ENCODE measurements around the gene CXCL9. TPM values are rescaled to one million over a fixed set of nuclear protein-coding genes. Genes with fewer than 3 reads are reported as not detected.
A peak's percentile ranks its signal among the peaks of the same experiment; 100 is the strongest.

The CXCL9 gene
- total RNA-seq, 4 donors from 2014 or later, result 0.35 to 5.0 (median 0.94) TPM; not detected in 1

DNA sequence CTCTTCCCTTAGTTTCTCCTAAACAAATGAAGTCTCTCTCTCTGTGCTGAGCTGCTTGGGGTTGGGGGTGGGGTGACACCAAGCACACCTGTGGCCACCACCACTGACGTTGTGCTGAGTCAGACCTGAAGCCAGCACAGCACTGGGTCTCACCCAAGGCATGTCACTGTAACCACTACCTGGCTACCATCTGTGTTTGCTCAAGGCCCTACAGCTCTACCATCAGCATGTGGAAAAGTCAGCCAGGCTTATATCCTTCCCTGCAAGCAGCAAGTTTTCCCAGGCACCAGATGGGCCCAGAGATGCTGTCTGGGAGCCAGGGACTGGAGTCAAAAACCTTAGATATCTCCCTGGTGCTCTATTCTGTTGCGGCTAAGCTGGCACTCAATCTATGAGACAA, 9.1 kb upstream of the CXCL9 start:
- Histone ChIP-seq H3K27me3 (no peaks in the 10 kb centered on the region), H3K27ac (no peak overlapping the region)
- peak in 1 of 3 donors; percentile 53 for DNase-seq

DNA sequence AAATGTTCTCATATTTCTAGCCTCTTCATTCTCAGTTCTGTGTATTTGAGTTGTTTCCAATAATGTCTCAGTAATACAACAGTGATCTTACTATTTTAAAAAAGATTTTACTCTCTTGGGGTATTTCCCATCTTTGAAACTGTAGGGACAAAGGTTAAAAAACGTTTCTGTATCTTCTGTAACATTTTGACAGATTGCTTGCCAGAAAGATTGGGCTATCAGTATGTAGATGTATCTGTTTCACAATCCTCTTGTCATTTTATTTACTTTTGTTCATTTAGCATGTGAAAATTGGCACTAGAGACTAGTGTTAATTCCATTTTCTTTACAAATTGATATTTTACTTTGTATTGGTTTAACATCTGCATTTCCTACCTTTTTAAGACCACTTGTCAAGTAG, 6.2 kb upstream of the CXCL9 start:
- Histone ChIP-seq H3K27me3 (no peaks in the 10 kb centered on the region), H3K4me1 (peaks cover 0 to 14% (median 0%) of the 10 kb centered on the region in 4 donors), H3K27ac (no peak overlapping the region), H3K36me3 (no peaks in the 10 kb centered on the region), H3K4me3 (no peak overlapping the region), H3K9me3 (no peaks in the 10 kb centered on the region)
- TF ChIP-seq, protein P1, sequence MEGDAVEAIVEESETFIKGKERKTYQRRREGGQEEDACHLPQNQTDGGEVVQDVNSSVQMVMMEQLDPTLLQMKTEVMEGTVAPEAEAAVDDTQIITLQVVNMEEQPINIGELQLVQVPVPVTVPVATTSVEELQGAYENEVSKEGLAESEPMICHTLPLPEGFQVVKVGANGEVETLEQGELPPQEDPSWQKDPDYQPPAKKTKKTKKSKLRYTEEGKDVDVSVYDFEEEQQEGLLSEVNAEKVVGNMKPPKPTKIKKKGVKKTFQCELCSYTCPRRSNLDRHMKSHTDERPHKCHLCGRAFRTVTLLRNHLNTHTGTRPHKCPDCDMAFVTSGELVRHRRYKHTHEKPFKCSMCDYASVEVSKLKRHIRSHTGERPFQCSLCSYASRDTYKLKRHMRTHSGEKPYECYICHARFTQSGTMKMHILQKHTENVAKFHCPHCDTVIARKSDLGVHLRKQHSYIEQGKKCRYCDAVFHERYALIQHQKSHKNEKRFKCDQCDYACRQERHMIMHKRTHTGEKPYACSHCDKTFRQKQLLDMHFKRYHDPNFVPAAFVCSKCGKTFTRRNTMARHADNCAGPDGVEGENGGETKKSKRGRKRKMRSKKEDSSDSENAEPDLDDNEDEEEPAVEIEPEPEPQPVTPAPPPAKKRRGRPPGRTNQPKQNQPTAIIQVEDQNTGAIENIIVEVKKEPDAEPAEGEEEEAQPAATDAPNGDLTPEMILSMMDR (IDR thresholded peaks at IDR 0.05), result no peak
- DNase-seq, result no peak

More for the DNA sequence above, 9.1 kb upstream of the CXCL9 start:
- Histone ChIP-seq H3K36me3 (no peaks in the 10 kb centered on the region), H3K4me1 (peaks cover 0 to 14% (median 0%) of the 10 kb centered on the region in 4 donors), H3K9me3 (no peaks in the 10 kb centered on the region), H3K4me3 (no peak overlapping the region)
- TF ChIP-seq, protein P1 (IDR thresholded peaks at IDR 0.05), result no peak
- no peak for TF ChIP-seq POLR2A (IDR thresholded peaks at IDR 0.05)

DNA sequence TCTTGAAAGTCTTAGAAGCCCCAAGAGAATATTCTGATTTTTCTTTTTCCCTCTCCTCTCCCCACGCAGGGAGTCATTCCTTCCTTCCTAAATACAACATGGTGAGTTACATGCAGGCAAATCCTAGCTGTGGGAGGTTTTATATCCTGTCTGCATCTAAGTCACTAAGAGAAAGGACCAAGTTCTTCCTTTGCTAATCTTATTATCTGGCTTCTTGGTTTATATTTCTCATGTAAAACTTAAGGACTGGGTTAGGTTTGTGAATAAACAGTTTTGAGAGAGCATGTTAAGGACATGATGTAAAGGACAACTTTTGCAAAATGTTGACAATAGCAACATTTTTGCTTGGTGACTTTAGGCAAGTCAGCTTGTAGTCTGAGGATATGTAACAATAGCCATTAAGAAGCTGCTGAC, 5.1 kb upstream of the CXCL9 start:
- peaks cover 0 to 14% (median 0%) of the 10 kb centered on the region in 4 donors for H3K4me1 ChIP-seq
- no peaks in the 10 kb centered on the region for H3K9me3 ChIP-seq
- peak overlapping the region; percentile 14 to 74 (median 50) for H3K27ac ChIP-seq
- no peaks in the 10 kb centered on the region for H3K36me3 ChIP-seq
- TF ChIP-seq POLR2A (IDR thresholded peaks at IDR 0.05), result no peak
- TF ChIP-seq, protein P1 (IDR thresholded peaks at IDR 0.05), result no peak
- no peak overlapping the region for H3K4me3 ChIP-seq
- H3K27me3 ChIP-seq, result no peaks in the 10 kb centered on the region
- DNase-seq, result no peak

DNA sequence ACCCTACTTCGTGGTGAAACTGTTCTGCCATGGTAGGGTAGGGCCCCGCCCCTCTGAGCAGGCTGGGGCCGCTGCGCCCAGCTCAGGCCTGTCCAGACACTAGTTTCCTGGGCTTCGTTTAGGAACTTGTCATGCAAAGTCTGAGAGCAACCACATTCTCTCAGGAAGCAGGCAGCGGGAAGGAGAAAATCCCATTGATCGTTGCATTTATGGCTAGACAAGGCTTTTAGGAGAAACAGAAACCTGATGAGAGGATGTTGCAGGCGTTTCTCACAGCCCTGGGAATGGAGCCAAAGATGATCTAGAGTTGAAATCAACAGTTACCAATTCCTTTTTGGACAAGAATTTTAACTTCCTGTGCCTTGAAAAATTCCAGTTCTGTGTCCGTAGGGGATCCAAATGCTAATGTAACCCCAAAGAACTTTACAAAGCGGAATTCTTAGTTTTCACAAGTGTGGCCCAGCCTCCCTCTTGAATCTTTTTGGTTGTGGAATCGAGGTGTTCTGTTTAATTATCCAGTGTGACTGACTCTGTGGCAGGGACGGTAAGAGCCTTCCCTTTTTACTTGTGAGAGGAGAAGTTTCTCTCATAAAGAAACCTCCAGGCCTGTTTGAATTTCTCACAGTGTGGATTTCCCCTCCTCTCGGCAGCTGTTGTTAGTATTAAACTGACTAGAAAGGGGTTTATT, 4.5 kb upstream of the CXCL9 start:
- peaks cover 0 to 14% (median 0%) of the 10 kb centered on the region in 4 donors for H3K4me1 ChIP-seq
- DNase-seq, result no peak
- H3K36me3 ChIP-seq, result no peaks in the 10 kb centered on the region
- H3K9me3 ChIP-seq, result no peaks in the 10 kb centered on the region
- H3K4me3 ChIP-seq, result peak overlapping the region in 2 of 4 donors; percentile 2 to 5
- no peak for TF ChIP-seq POLR2A (IDR thresholded peaks at IDR 0.05)
- TF ChIP-seq, protein P1 (IDR thresholded peaks at IDR 0.05), result no peak
- peak overlapping the region; percentile 14 to 74 (median 50) for H3K27ac ChIP-seq
- H3K27me3 ChIP-seq, result no peaks in the 10 kb centered on the region

- DNase-seq, result no peak
- no peaks in the 10 kb centered on the region for H3K9me3 ChIP-seq
- H3K4me3 ChIP-seq, result no peak overlapping the region
- H3K4me1 ChIP-seq, result peaks cover 0 to 14% (median 0%) of the 10 kb centered on the region in 4 donors
- no peaks in the 10 kb centered on the region for H3K27me3 ChIP-seq
- H3K36me3 ChIP-seq, result no peaks in the 10 kb centered on the region
- peak overlapping the region in 3 of 4 donors; percentile 34 to 74 (median 67) for H3K27ac ChIP-seq
- TF ChIP-seq, protein P1 (IDR thresholded peaks at IDR 0.05), result no peak
- TF ChIP-seq POLR2A (IDR thresholded peaks at IDR 0.05), result no peak
Measured at GRCh38 chr4:76011018-76011670, 3.8 kb upstream of the CXCL9 start.
